ENCODE data around the gene PRPF40A.
"Not testable (repeated sequence)": the region's sequence is repeated elsewhere in the genome, so short reads cannot be mapped to it uniquely, and the experiment has no call there.

Gene PRPF40A

GRCh38 chr2:152717228-152718075 lies at the start of gene PRPF40A:
Gene PRPF40A (minus strand): TSS chr2:152717461. CDS start chr2:152717439, 22 bp downstream.
- peak; percentile 99 for DNase-seq (ENCODE audit: low spot score)

GRCh38 chr2:152766928-152767327 lies 49.7 kb upstream of the PRPF40A start:
- no peak for DNase-seq (ENCODE audit: low spot score)

- no peak for DNase-seq (ENCODE audit: low spot score)
Measured at GRCh38 chr2:152763651-152764050, 46.4 kb upstream of the PRPF40A start.

GRCh38 chr2:152763208-152763607 lies 45.9 kb upstream of the PRPF40A start:
- DNase-seq (ENCODE audit: low spot score) = not testable (repeated sequence)

- DNase-seq (ENCODE audit: low spot score) = no peak
Measured at GRCh38 chr2:152762202-152762601, 44.9 kb upstream of the PRPF40A start.

GRCh38 chr2:152761214-152761613 lies 44.0 kb upstream of the PRPF40A start:
- DNase-seq (ENCODE audit: low spot score) = no peak

GRCh38 chr2:152759290-152760072 lies 42.2 kb upstream of the PRPF40A start:
- DNase-seq (ENCODE audit: low spot score) = no peak

GRCh38 chr2:152755029-152755428 lies 37.8 kb upstream of the PRPF40A start:
- no peak for DNase-seq (ENCODE audit: low spot score)

GRCh38 chr2:152747751-152748150 lies 30.5 kb upstream of the PRPF40A start:
- DNase-seq (ENCODE audit: low spot score) = not testable (repeated sequence)

GRCh38 chr2:152743002-152743401 lies 25.7 kb upstream of the PRPF40A start:
- DNase-seq (ENCODE audit: low spot score) = no peak

GRCh38 chr2:152740743-152741328 lies 23.6 kb upstream of the PRPF40A start:
- DNase-seq (ENCODE audit: low spot score) = peak; percentile 33

- DNase-seq (ENCODE audit: low spot score) = not testable (repeated sequence)
Measured at GRCh38 chr2:152739705-152740104, 22.4 kb upstream of the PRPF40A start.

GRCh38 chr2:152738438-152738837 lies 21.2 kb upstream of the PRPF40A start:
- DNase-seq (ENCODE audit: low spot score) = no peak

- DNase-seq (ENCODE audit: low spot score) = not testable (repeated sequence)
Measured at GRCh38 chr2:152737509-152737908, 20.2 kb upstream of the PRPF40A start.

GRCh38 chr2:152730591-152731333 lies 13.5 kb upstream of the PRPF40A start:
- DNase-seq (ENCODE audit: low spot score) = peak; percentile 58

- DNase-seq (ENCODE audit: low spot score) = no peak
Measured at GRCh38 chr2:152729844-152730243, 12.6 kb upstream of the PRPF40A start.

GRCh38 chr2:152723918-152724317 lies 6.7 kb upstream of the PRPF40A start:
- no peak for DNase-seq (ENCODE audit: low spot score)

- not testable (repeated sequence) for DNase-seq (ENCODE audit: low spot score)
Measured at GRCh38 chr2:152722639-152723038, 5.4 kb upstream of the PRPF40A start.

- no peak for DNase-seq (ENCODE audit: low spot score)
Measured at GRCh38 chr2:152720794-152721193, 3.5 kb upstream of the PRPF40A start.

- no peak for DNase-seq (ENCODE audit: low spot score)
Measured at GRCh38 chr2:152718909-152719645, 1.8 kb upstream of the PRPF40A start.

Data from CD4-positive, alpha-beta T cell treated with Interleukin-6 at 100 ng/mL for 8 hours (primary cell).